ENCODE measurements around the gene ATP8B1.
A peak's percentile ranks its signal among the peaks of the same experiment; 100 is the strongest.
"Not testable (repeated sequence)": the region's sequence is repeated elsewhere in the genome, so short reads cannot be mapped to it uniquely, and the experiment has no call there.

The ATP8B1 gene

DNA sequence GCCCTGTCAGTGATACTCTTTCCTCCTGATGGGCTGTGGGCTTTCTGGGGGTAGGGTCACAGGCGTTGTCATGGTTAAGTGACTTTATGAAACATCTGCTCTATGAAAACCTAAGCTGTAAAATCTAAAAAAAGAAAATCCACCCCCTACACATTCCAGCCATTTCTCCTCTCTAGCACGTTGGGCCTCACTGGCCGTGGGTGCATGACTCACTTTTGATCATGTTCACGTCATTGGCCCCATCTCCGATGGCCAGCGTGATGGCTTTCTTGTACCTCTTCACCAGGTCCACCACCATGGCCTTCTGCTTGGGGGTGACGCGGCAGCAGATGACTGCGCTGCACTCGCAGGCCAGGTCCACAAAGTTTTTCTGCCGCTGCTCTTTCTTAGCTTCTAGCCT lies 142.2 kb downstream of the ATP8B1 start:
- Mint-ChIP-seq H3K9me3 (no peaks in the 10 kb centered on the region), H3K27me3 (no peaks in the 10 kb centered on the region), H3K4me3 (no peak overlapping the region), H3K27ac (no peak overlapping the region), H3K4me1 (peaks cover 47% of the 10 kb centered on the region), H3K36me3 (peaks cover 12% of the 10 kb centered on the region)

DNA sequence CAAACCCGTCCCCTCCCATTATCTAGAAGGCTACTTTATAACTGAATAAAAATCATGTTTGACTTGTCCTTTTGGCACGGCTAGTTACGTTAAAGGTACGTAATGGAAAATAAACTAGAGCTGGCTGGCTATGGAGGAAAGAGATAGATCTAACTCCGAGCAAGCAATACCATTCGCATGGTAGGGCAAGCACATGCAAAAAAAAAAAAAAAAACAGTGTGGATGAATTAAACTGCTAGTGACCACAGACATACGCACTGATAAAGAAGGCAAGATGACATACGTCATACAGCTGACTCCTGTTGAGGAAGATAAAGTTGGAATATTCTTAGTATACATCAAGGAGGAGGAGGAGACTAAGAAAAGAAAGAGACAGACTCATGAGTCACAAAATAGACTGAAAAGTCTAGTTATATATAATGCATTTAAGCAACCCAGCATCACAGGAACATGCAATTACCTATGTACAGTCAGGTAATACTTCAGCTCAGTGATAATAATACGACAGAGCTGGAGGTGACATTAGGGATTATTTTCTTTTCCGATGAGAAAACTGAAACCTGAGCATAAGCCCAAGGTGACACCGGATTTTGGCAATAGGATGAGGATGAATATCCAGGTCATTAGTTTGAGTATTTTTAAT lies 143.5 kb downstream of the ATP8B1 start:
- Mint-ChIP-seq H3K27ac (no peak overlapping the region), H3K4me3 (peak overlapping the region; percentile 32), H3K27me3 (no peaks in the 10 kb centered on the region), H3K36me3 (peaks cover 22% of the 10 kb centered on the region), H3K9me3 (peaks cover 4% of the 10 kb centered on the region), H3K4me1 (peaks cover 40% of the 10 kb centered on the region)

DNA sequence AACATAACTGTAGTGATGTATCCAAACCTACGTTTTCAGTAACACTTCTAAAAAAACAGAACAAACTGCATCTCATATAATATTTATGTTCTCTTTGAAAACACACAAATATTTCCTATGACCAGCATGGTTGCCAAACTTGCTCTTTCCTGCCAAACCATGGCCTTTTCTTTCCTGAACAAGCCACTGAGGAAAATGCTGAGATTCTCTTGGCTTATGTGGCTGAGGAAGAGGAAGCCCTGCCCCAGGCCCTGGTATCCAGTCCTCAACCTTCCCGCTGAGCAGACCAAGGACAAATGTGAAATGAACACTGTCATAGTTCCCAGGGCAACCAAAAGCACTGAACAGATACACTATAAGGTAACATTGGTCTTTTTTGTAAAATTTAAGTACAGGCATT lies 145.6 kb downstream of the ATP8B1 start:
- H3K9me3 Mint-ChIP-seq = peaks cover 4% of the 10 kb centered on the region
- H3K4me1 Mint-ChIP-seq = peaks cover 26% of the 10 kb centered on the region
- no peaks in the 10 kb centered on the region for H3K27me3 Mint-ChIP-seq
- H3K27ac Mint-ChIP-seq = no peak overlapping the region
- no peak overlapping the region for H3K4me3 Mint-ChIP-seq
- H3K36me3 Mint-ChIP-seq = peaks cover 22% of the 10 kb centered on the region

- Mint-ChIP-seq H3K36me3 (peaks cover 20% of the 10 kb centered on the region), H3K4me3 (no peak overlapping the region), H3K9me3 (peaks cover 4% of the 10 kb centered on the region), H3K27me3 (no peaks in the 10 kb centered on the region), H3K27ac (no peak overlapping the region), H3K4me1 (peaks cover 24% of the 10 kb centered on the region)
Observed at GRCh38 chr18:57655740-57656139, 147.4 kb downstream of the ATP8B1 start.

- Mint-ChIP-seq H3K36me3 (peaks cover 21% of the 10 kb centered on the region), H3K4me1 (peaks cover 24% of the 10 kb centered on the region), H3K27ac (no peak overlapping the region), H3K4me3 (no peak overlapping the region), H3K27me3 (no peaks in the 10 kb centered on the region), H3K9me3 (peaks cover 4% of the 10 kb centered on the region)
Observed at GRCh38 chr18:57651914-57652313, 151.2 kb downstream of the ATP8B1 start.

DNA sequence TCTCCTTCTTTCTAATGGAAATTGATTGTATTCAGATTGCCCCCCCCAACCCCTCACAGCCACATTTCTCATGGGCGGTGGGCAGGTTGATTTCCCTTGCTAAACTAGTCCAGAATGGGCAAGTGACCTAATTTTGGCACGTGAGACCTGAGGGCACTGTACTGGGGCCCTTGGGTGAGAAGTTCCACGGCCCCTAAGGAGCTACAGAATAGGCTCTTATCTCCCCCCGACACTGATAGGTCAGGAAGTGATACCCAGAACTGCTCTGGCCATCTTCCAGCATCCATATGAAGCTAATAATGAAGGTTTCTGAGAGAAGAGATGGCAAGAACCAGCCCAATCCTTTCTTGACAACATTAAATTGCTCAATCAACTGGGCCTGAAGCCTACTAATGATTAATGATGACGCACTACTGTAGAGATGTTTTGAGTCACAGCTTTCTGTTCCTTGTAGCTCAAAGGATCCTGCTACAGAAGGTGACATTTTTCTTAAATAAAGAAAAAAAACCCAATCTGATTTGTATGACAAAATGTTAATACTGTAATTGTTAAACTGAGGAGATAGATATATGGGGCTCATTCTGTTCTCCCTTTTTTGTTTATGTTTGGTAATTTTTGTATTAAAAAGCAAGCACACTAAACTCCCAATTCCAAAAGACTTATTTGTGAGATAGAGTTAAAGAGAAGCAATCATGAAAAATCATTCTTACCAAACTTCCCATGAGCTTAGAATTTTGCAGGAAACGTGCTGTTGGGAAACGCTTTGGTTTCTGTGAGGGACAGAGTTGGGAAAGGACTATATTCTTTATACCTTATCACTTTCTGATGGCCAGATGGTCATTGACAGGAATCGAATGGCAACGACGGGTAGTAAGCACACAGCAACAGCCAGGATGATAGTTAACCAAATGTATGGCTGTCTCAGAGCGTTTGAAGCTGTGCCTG lies 153.3 kb downstream of the ATP8B1 start:
- H3K4me1 Mint-ChIP-seq = peaks cover 30% of the 10 kb centered on the region
- H3K36me3 Mint-ChIP-seq = peaks cover 19% of the 10 kb centered on the region
- H3K9me3 Mint-ChIP-seq = no peaks in the 10 kb centered on the region
- peak overlapping the region; percentile 14 for H3K27ac Mint-ChIP-seq
- no peak overlapping the region for H3K4me3 Mint-ChIP-seq
- H3K27me3 Mint-ChIP-seq = no peaks in the 10 kb centered on the region

DNA sequence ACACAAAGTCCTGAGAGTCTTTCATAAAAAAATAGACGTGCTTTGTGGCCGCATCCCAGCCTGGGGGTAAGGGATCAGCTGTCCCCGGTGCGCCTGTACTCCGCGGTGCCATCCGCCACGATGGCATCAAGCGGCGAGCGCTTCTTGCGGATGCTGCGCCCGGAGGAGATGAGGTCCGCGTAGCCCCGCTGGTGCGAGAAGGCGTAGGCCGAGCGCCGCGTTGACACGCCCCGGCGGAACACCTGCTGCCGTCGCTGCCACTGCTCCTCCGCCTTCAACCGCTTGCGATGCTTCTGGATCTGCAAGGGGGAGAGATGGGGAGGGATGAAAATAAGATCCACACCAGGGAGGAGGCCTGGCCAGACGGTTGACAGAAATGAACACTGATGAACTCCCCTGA lies 154.7 kb downstream of the ATP8B1 start:
- Mint-ChIP-seq H3K4me1 (peaks cover 37% of the 10 kb centered on the region), H3K27me3 (no peaks in the 10 kb centered on the region), H3K9me3 (no peaks in the 10 kb centered on the region), H3K4me3 (no peak overlapping the region), H3K36me3 (peaks cover 18% of the 10 kb centered on the region), H3K27ac (no peak overlapping the region)

- Mint-ChIP-seq H3K4me1 (peaks cover 33% of the 10 kb centered on the region), H3K36me3 (peaks cover 23% of the 10 kb centered on the region), H3K4me3 (no peak overlapping the region), H3K27ac (no peak overlapping the region), H3K27me3 (no peaks in the 10 kb centered on the region), H3K9me3 (no peaks in the 10 kb centered on the region)
Observed at GRCh38 chr18:57644540-57644939, 158.6 kb downstream of the ATP8B1 start.

GRCh38 chr18:57643726-57644125 lies 159.4 kb downstream of the ATP8B1 start:
- peaks cover 29% of the 10 kb centered on the region for H3K4me1 Mint-ChIP-seq
- not testable (repeated sequence) for H3K27me3 Mint-ChIP-seq

GRCh38 chr18:57642462-57642861 lies 160.7 kb downstream of the ATP8B1 start:
- not testable (repeated sequence) for H3K9me3 Mint-ChIP-seq, H3K4me3 Mint-ChIP-seq, H3K27me3 Mint-ChIP-seq
- peaks cover 31% of the 10 kb centered on the region for H3K4me1 Mint-ChIP-seq
- peaks cover 23% of the 10 kb centered on the region for H3K36me3 Mint-ChIP-seq
- peak overlapping the region; percentile 21 for H3K27ac Mint-ChIP-seq

More at GRCh38 chr18:57643726-57644125, 159.4 kb downstream of the ATP8B1 start:
- not testable (repeated sequence) for H3K27ac Mint-ChIP-seq, H3K9me3 Mint-ChIP-seq, H3K4me3 Mint-ChIP-seq
- peaks cover 23% of the 10 kb centered on the region for H3K36me3 Mint-ChIP-seq

DNA sequence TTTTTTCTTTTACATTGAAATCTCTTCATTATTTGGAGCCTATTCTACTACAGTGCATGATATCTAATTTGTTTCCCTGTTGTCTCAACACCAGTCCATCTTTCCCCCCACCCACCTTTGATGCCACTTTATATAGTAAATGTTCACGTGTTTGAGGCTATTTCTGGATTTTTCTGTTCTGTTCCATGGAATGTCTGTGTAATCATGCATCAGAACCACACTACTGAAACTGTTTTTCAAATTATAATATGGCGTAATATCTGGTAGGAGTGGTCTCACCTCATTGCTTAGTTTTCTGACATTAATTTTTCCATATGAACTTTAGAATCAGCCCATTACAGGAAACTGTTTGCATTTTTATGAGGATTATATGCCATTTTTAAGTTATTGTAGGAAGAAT lies 162.4 kb downstream of the ATP8B1 start:
- H3K27ac Mint-ChIP-seq = peak overlapping the region; percentile 87
- no peaks in the 10 kb centered on the region for H3K9me3 Mint-ChIP-seq
- H3K36me3 Mint-ChIP-seq = peaks cover 20% of the 10 kb centered on the region
- peaks cover 25% of the 10 kb centered on the region for H3K4me1 Mint-ChIP-seq
- H3K4me3 Mint-ChIP-seq = peak overlapping the region; percentile 26
- no peaks in the 10 kb centered on the region for H3K27me3 Mint-ChIP-seq

GRCh38 chr18:57640236-57640635 lies 162.9 kb downstream of the ATP8B1 start:
- H3K4me1 Mint-ChIP-seq = peaks cover 27% of the 10 kb centered on the region
- peak overlapping the region; percentile 26 for H3K4me3 Mint-ChIP-seq
- no peaks in the 10 kb centered on the region for H3K9me3 Mint-ChIP-seq
- H3K27ac Mint-ChIP-seq = peak overlapping the region; percentile 87
- peaks cover 19% of the 10 kb centered on the region for H3K36me3 Mint-ChIP-seq
- H3K27me3 Mint-ChIP-seq = no peaks in the 10 kb centered on the region

DNA sequence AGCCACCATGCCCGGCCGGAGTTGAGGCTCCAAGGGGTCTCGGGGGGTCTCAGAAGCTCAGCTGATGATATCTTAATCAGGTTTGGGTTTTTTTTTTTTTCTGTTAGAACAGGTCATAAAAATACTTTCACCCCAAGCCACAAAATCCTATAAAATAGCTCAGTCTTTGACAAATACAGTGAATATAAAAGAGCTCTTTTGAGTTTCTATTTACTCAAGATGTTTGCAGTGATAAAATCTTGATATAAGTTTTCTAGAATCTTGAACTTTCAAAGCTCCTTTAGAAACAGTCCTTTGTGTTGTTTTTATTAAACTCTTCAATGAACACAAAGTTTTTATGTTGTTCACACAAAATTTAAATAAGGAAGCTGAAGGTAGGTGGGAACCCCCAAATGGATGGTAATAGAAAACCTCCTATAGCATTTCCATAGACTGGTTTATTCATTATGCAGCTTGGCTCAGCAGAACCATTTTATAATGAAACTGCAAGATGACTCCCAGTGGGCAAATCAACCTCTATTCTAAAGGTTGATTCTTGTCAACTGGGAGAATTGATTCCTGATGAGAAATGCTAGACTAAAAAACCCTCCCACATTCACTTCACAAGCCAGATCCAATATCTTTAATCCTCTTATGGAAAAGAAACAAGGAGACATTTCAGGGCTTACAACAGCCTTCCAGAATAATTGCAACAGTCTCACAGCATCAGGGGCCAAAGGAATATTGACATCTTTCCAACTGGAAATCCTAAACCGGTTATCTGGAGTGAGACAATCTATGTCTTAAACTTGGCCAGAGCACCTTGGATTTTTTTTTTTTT lies 167.9 kb downstream of the ATP8B1 start:
- Mint-ChIP-seq H3K36me3 (peaks cover 4% of the 10 kb centered on the region), H3K9me3 (no peaks in the 10 kb centered on the region), H3K27me3 (no peaks in the 10 kb centered on the region), H3K4me3 (no peak overlapping the region), H3K27ac (peak overlapping the region; percentile 3), H3K4me1 (peaks cover 24% of the 10 kb centered on the region)

DNA sequence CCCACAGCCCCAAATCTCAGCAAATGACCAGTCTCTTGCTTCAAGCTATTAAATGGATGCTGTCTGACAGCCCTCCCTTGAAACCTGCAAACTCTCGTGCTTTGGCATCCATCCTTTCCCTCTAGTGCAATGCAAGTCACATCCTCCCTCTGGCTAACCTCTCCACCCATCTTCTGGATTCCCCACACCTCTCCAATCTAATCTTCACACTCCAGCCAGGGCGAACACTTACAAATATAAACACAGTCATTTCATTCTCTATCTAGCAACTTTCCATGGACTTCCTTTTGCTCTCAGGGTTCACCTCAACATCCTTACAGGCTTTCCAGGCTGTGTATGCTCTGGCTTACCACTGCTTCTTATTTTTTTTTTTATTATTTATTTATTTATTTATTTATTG lies 171.4 kb downstream of the ATP8B1 start:
- Mint-ChIP-seq H3K9me3 (no peaks in the 10 kb centered on the region), H3K36me3 (peaks cover 2% of the 10 kb centered on the region), H3K27ac (peak overlapping the region; percentile 73), H3K4me3 (peak overlapping the region; percentile 57), H3K4me1 (peaks cover 22% of the 10 kb centered on the region), H3K27me3 (no peaks in the 10 kb centered on the region)

- H3K9me3 Mint-ChIP-seq = no peaks in the 10 kb centered on the region
- peaks cover 2% of the 10 kb centered on the region for H3K36me3 Mint-ChIP-seq
- peak overlapping the region; percentile 98 for H3K27ac Mint-ChIP-seq
- no peaks in the 10 kb centered on the region for H3K27me3 Mint-ChIP-seq
- peaks cover 22% of the 10 kb centered on the region for H3K4me1 Mint-ChIP-seq
- H3K4me3 Mint-ChIP-seq = peak overlapping the region; percentile 98
Observed at GRCh38 chr18:57630754-57631595, 172.1 kb downstream of the ATP8B1 start.
